ENCODE results near the gene PREX1.

PREX1 gene

GRCh38 chr20:48783533-48784272 lies 44.1 kb downstream of the PREX1 start:
- peaks cover 2% of the 10 kb centered on the region for H3K36me3 ChIP-seq (ENCODE audit: control insufficient read depth, insufficient read depth, low read length)
- peak overlapping the region; percentile 52 for H3K4me3 ChIP-seq (replicated peaks; ENCODE audit: low read depth, low read length)
- TF ChIP-seq CTCF (IDR thresholded peaks at IDR 0.05; ENCODE audit: insufficient read depth, low read length, poor library complexity, severe bottlenecking) = no peak
- DNase-seq (ENCODE audit: extremely low read depth, insufficient read length) = no peak
- no peaks in the 10 kb centered on the region for H3K27me3 ChIP-seq (replicated peaks; ENCODE audit: control insufficient read depth, insufficient read depth, low read length)

GRCh38 chr20:48782901-48783308 lies 44.9 kb downstream of the PREX1 start:
- peak overlapping the region; percentile 52 for H3K4me3 ChIP-seq (replicated peaks; ENCODE audit: low read depth, low read length)
- H3K36me3 ChIP-seq (ENCODE audit: control insufficient read depth, insufficient read depth, low read length) = peaks cover 2% of the 10 kb centered on the region
- no peak for TF ChIP-seq CTCF (IDR thresholded peaks at IDR 0.05; ENCODE audit: insufficient read depth, low read length, poor library complexity, severe bottlenecking)
- H3K27me3 ChIP-seq (replicated peaks; ENCODE audit: control insufficient read depth, insufficient read depth, low read length) = no peaks in the 10 kb centered on the region
- DNase-seq (ENCODE audit: extremely low read depth, insufficient read length) = no peak

GRCh38 chr20:48782053-48782452 lies 45.7 kb downstream of the PREX1 start:
- no peak for TF ChIP-seq CTCF (IDR thresholded peaks at IDR 0.05; ENCODE audit: insufficient read depth, low read length, poor library complexity, severe bottlenecking)
- no peaks in the 10 kb centered on the region for H3K27me3 ChIP-seq (replicated peaks; ENCODE audit: control insufficient read depth, insufficient read depth, low read length)
- peak overlapping the region; percentile 52; the same call in 1 of the 2 replicates for H3K4me3 ChIP-seq (replicated peaks; ENCODE audit: low read depth, low read length)
- H3K36me3 ChIP-seq (ENCODE audit: control insufficient read depth, insufficient read depth, low read length) = peaks cover 2% of the 10 kb centered on the region
- DNase-seq (ENCODE audit: extremely low read depth, insufficient read length) = no peak

- DNase-seq (ENCODE audit: extremely low read depth, insufficient read length) = no peak
- Histone ChIP-seq H3K27me3 (replicated peaks; ENCODE audit: control insufficient read depth, insufficient read depth, low read length) (no peaks in the 10 kb centered on the region), H3K36me3 (ENCODE audit: control insufficient read depth, insufficient read depth, low read length) (peaks cover 2% of the 10 kb centered on the region), H3K4me3 (replicated peaks; ENCODE audit: low read depth, low read length) (no peak overlapping the region; the same call in 1 of the 2 replicates)
- no peak for TF ChIP-seq CTCF (IDR thresholded peaks at IDR 0.05; ENCODE audit: insufficient read depth, low read length, poor library complexity, severe bottlenecking)
These were observed 46.2 kb downstream of the PREX1 start for GRCh38 chr20:48781634-48782033.

- peaks cover 1% of the 10 kb centered on the region for H3K36me3 ChIP-seq (ENCODE audit: control insufficient read depth, insufficient read depth, low read length)
- no peak for TF ChIP-seq CTCF (IDR thresholded peaks at IDR 0.05; ENCODE audit: insufficient read depth, low read length, poor library complexity, severe bottlenecking)
- DNase-seq (ENCODE audit: extremely low read depth, insufficient read length) = no peak
- H3K4me3 ChIP-seq (replicated peaks; ENCODE audit: low read depth, low read length) = no peak overlapping the region
- H3K27me3 ChIP-seq (replicated peaks; ENCODE audit: control insufficient read depth, insufficient read depth, low read length) = no peaks in the 10 kb centered on the region
These were observed 48.4 kb downstream of the PREX1 start for GRCh38 chr20:48779435-48779834.
